K562 (cell line): ENCODE results near the gene TMEM86B. TPM values are rescaled to one million over a fixed set of nuclear protein-coding genes. Genes with fewer than 3 reads are reported as not detected.
A peak's percentile ranks its signal among the peaks of the same experiment; 100 is the strongest.

ENCODE experiments used
- ATAC-seq: fragments of 200-7000 bp; cut with Tn5 transposase; 3 replicates; pipeline ENCODE4 v1.9.1; 2020; ENCODE audit warnings: moderate library complexity
- BruUV-seq: library from RNA; stranded (reverse); fragments of 400-500 nt; replicated peaks from 2 replicates; lab custom pipeline; 2021; lab: Mats Ljungman, UMichigan
- CTCF ChIA-PET: fragments of 300-600 bp; formaldehyde crosslinking; extraction: SDS; loops from one replicate; lab custom pipeline; 2021; ENCODE audit warnings: low intra/inter-chr PET ratio; lab: Yijun Ruan, JAX
- POLR2A ChIA-PET: fragments of 300-600, 350-650 bp; sonication (Branson Sonifier 250); formaldehyde crosslinking; extraction: SDS; loops from one replicate; lab custom pipeline; 2021; ENCODE audit warnings: antibody characterized with exemption, inconsistent platforms; lab: Yijun Ruan, JAX
- DNase-seq, 4 experiments: peaks; one replicate each; pipeline versions ENCODE4 v3.0.0 to v3.0.0-alpha.2; 2011 to 2018; ENCODE audit warnings: low spot score in 3 of 4, mixed read lengths in 3 of 4; ENCODE audit errors: extremely low read depth in 1 of 4
- FAIRE-seq: peaks from 2 replicates; lab custom pipeline; 2011; peaks lifted over from hg19 to GRCh38; lab: Jason Lieb, UNC
- H2AFZ ChIP-seq: 2 replicates; pipeline ENCODE4 v1.6.0; 2011; ENCODE audit warnings: low read depth, low read length, control low read depth, inconsistent platforms
- H3K27ac ChIP-seq: fragments of 200-600 bp; 3 replicates; pipeline ENCODE4 v1.8.0; 2011; ENCODE audit warnings: low read depth, mild to moderate bottlenecking, control low read depth, inconsistent platforms, low read length, moderate library complexity, mixed read lengths; ENCODE audit errors: extremely low read depth
- H3K27me3 ChIP-seq, 2 experiments: fragments of 300-600 bp in 1 of 2; 2 replicates in 1 of 2; 3 replicates in 1 of 2; pipeline versions ENCODE4 v1.6.0 to v1.8.0; 2011; ENCODE audit warnings: inconsistent platforms in 2 of 2, low read length in 2 of 2, mild to moderate bottlenecking in 1 of 2, mixed read lengths in 1 of 2, moderate library complexity in 1 of 2; ENCODE audit not compliant: control insufficient read depth in 2 of 2, insufficient read depth in 2 of 2
- H3K36me3 ChIP-seq: fragments of 300-600 bp; 3 replicates; pipeline ENCODE4 v1.8.0; 2011; ENCODE audit warnings: mild to moderate bottlenecking, low read length, inconsistent platforms; ENCODE audit not compliant: control insufficient read depth, insufficient read depth
- H3K4me1 ChIP-seq, 2 experiments: fragments of 200-600 bp in 1 of 2; replicated peaks in 1 of 2; 2 replicates in 1 of 2; 3 replicates in 1 of 2; pipeline versions ENCODE4 v1.5.1 to v1.8.0; 2011; ENCODE audit warnings: inconsistent platforms in 2 of 2, low read length in 2 of 2, mild to moderate bottlenecking in 1 of 2, mixed read lengths in 1 of 2, moderate library complexity in 1 of 2; ENCODE audit not compliant: control insufficient read depth in 2 of 2, insufficient read depth in 2 of 2
- H3K4me2 ChIP-seq: 2 replicates; pipeline ENCODE4 v1.6.1; 2011; ENCODE audit warnings: low read length, control low read depth, inconsistent platforms, mixed read lengths; ENCODE audit not compliant: insufficient read depth
- H3K4me3 ChIP-seq: fragments of 200-600 bp; sonication (generic), shearing (Covaris generic); 2 replicates; pipeline ENCODE4 v1.5.1; 2016; ENCODE audit warnings: control low read depth, inconsistent platforms
- H3K79me2 ChIP-seq: fragments of 200-600 bp; 3 replicates; pipeline ENCODE4 v1.8.0; 2011; ENCODE audit warnings: low read length, inconsistent platforms; ENCODE audit not compliant: control insufficient read depth, insufficient read depth
- H3K9ac ChIP-seq, 2 experiments: 2 replicates each; pipeline versions ENCODE4 v1.6.0 to v1.6.1; 2011; ENCODE audit warnings: low read depth in 2 of 2, low read length in 2 of 2, control low read depth in 1 of 2, inconsistent platforms in 1 of 2, mild to moderate bottlenecking in 1 of 2, mixed read lengths in 1 of 2; ENCODE audit not compliant: insufficient read depth in 1 of 2
- H3K9me1 ChIP-seq: one replicate; pipeline ENCODE4 v1.6.0; 2011; ENCODE audit warnings: inconsistent platforms, mild to moderate bottlenecking, low read length, moderate library complexity; ENCODE audit not compliant: control insufficient read depth, insufficient read depth
- H3K9me3 ChIP-seq: replicated peaks from 2 replicates; pipeline ENCODE4 v1.5.1; 2011; ENCODE audit warnings: low read depth, low read length, inconsistent platforms; ENCODE audit not compliant: control insufficient read depth, insufficient read depth
- H4K20me1 ChIP-seq: replicated peaks from 2 replicates; pipeline ENCODE4 v1.6.1; 2011; ENCODE audit warnings: low read length, inconsistent platforms, mixed read lengths; ENCODE audit not compliant: control insufficient read depth, insufficient read depth
- GTF3C2 ChIP-seq: IDR thresholded peaks from 3 replicates; pipeline ENCODE4 v1.6.1; 2011; ENCODE audit warnings: borderline replicate concordance, mild to moderate bottlenecking, moderate library complexity; ENCODE audit not compliant: insufficient read length; ENCODE audit errors: extremely low read depth
- JUND ChIP-seq, 2 experiments: IDR thresholded peaks; 2 replicates in 1 of 2; 3 replicates in 1 of 2; pipeline ENCODE4 v1.6.1; 2011; ENCODE audit warnings: borderline replicate concordance in 2 of 2, low read depth in 2 of 2, low read length in 2 of 2, improper control_type of control experiment in 1 of 2, missing biosample characterization in 1 of 2, missing genetic modification characterization in 1 of 2, missing genetic modification reagents in 1 of 2
- KAT8 ChIP-seq: fragments of 450-650 bp; IDR thresholded peaks from 2 replicates; pipeline ENCODE4 v1.6.1; 2016; ENCODE audit warnings: low read depth, mild to moderate bottlenecking
- KDM4B ChIP-seq, 2 experiments: fragments of 450-650 bp in 1 of 2; sonication (generic) in 1 of 2; IDR thresholded peaks; 2 replicates each; pipeline ENCODE4 v1.6.1; 2016 to 2017; ENCODE audit warnings: borderline replicate concordance in 2 of 2, antibody characterized with exemption in 1 of 2, low read depth in 1 of 2, mild to moderate bottlenecking in 1 of 2
- ZNF354B ChIP-seq: fragments of 250-450 bp; sonication (Bioruptor Pico); IDR thresholded peaks from 2 replicates; pipeline ENCODE4 v1.4.0; 2020
- WGBS: fragments of 100-300 bp; shearing (Covaris generic); methylation state at CpG from one replicate; pipeline ENCODE4 v1.1.6; 2016; ENCODE audit warnings: low coverage, mixed read lengths; ENCODE audit not compliant: insufficient coverage; ENCODE audit errors: missing lambda C conversion rate; 5-methylcytosine and 5-hydroxymethylcytosine counted together
- in situ Hi-C: fragments of 300-500 bp; cut with MboI; formaldehyde crosslinking; loops from 4 replicates; pipeline ENCODE4 v1.15.0; 2018; ENCODE audit warnings: inconsistent platforms, mixed read lengths
- intact Hi-C: fragments of 100-400 bp; cut with micrococcal nuclease; formaldehyde crosslinking; loops from 2 replicates; pipeline ENCODE4 v1.14.2; 2022
- polyA plus RNA-seq, 8 experiments: library from polyadenylated mRNA; depleted of rRNA in 4 of 8; stranded (reverse) in 5 of 8; unstranded in 3 of 8; fragments of >200 nt; fragmentation: Nextera tagmentation in 2 of 8; fragmentation: Illumina TruSeq in 1 of 8; extraction: Ambion mirVana in 2 of 8; extraction: Trizol in 1 of 8; gene quantifications; 2 replicates each; pipeline versions ENCODE4 v1.2.1 to v1.2.3, GENCODE V29; 2011 to 2014; ENCODE audit warnings: inconsistent platforms in 1 of 8, missing spikeins in 1 of 8
- total RNA-seq, 7 experiments: library from RNA; depleted of rRNA in 6 of 7; stranded (reverse); fragments of >200 nt in 6 of 7; fragmentation: Illumina TruSeq in 2 of 7; extraction: Trizol in 2 of 7; gene quantifications; 2 replicates each; pipeline versions ENCODE4 v1.2.1 to v1.2.3, GENCODE V29; 2011 to 2021; ENCODE audit warnings: low replicate concordance in 1 of 7
- TF ChIP-seq, protein P1 (sequence below): sonication (generic); formaldehyde crosslinking; IDR thresholded peaks from 2 replicates; pipeline ENCODE4 v1.8.0; 2022; ENCODE audit warnings: mild to moderate bottlenecking, missing genetic modification reagents, borderline replicate concordance
- TF ChIP-seq, protein P2 (sequence below), 2 experiments: fragments of 200-800 bp in 1 of 2; sonication (Bioruptor generic) in 1 of 2; sonication (generic) in 1 of 2; formaldehyde crosslinking in 1 of 2; IDR thresholded peaks in 1 of 2; conservative IDR thresholded peaks in 1 of 2; 2 replicates each; pipeline versions ENCODE4 v1.5.0 to v1.6.1; 2016 to 2020; ENCODE audit warnings: missing compliant biosample characterization in 1 of 2, missing genetic modification characterization in 1 of 2, missing genetic modification reagents in 1 of 2

TMEM86B gene
- total and polyA plus RNA-seq, 9 of the 15 experiments (the other 6 are each of a cell fraction or from before 2014, with no cell fraction given), result 0.28 to 7.9 (median 2.1) TPM

DNA sequence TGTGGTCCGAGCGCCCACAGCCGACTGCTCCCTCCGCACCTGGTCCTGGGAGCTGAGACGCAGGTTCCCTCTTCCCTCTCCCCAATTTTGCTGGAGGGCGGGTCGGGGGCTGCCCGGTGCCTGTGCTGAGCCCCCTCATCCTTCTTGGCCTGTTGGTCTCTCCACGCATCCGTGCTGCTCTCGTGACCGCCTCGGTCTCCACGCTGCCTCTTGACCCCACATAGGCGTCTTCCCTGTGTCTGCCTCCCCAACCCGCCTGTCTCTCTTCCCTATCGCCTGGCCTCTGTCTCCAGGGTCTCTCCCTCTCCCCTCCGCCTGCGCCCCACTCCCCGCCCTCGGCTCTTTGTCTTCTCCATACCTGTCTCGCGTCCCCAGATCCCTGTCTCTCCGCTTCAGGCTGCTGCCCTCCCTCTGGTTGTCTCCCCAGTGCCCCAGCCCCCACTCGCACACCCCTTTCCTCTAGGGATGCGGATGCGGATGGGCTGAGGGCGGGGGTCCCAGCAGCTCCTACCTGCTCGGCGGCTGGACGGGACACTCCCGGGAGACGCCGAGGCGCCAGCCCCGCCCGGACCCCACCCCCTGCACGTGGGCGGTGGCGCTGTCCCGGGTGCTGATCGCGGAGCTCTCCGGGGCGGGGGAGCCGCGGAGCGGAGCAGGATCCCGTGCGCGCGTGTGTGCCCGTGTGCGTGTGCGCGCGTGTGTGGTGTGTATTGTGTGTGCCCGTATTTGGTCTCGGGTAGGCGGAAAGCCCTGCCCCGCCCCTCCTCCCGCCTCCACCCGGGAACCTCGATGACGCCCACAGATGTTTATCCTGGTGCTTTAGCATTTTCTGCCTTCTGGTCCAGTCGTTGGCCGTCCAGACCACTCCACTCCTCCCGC lies 48.7 kb downstream of the TMEM86B start, which contains the start of gene SYT5 (continued):
- TF ChIP-seq, protein P1, sequence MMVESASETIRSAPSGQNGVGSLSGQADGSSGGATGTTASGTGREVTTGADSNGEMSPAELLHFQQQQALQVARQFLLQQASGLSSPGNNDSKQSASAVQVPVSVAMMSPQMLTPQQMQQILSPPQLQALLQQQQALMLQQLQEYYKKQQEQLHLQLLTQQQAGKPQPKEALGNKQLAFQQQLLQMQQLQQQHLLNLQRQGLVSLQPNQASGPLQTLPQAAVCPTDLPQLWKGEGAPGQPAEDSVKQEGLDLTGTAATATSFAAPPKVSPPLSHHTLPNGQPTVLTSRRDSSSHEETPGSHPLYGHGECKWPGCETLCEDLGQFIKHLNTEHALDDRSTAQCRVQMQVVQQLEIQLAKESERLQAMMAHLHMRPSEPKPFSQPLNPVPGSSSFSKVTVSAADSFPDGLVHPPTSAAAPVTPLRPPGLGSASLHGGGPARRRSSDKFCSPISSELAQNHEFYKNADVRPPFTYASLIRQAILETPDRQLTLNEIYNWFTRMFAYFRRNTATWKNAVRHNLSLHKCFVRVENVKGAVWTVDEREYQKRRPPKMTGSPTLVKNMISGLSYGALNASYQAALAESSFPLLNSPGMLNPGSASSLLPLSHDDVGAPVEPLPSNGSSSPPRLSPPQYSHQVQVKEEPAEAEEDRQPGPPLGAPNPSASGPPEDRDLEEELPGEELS (CRISPR knock-in tag), result peak; percentile 93

DNA sequence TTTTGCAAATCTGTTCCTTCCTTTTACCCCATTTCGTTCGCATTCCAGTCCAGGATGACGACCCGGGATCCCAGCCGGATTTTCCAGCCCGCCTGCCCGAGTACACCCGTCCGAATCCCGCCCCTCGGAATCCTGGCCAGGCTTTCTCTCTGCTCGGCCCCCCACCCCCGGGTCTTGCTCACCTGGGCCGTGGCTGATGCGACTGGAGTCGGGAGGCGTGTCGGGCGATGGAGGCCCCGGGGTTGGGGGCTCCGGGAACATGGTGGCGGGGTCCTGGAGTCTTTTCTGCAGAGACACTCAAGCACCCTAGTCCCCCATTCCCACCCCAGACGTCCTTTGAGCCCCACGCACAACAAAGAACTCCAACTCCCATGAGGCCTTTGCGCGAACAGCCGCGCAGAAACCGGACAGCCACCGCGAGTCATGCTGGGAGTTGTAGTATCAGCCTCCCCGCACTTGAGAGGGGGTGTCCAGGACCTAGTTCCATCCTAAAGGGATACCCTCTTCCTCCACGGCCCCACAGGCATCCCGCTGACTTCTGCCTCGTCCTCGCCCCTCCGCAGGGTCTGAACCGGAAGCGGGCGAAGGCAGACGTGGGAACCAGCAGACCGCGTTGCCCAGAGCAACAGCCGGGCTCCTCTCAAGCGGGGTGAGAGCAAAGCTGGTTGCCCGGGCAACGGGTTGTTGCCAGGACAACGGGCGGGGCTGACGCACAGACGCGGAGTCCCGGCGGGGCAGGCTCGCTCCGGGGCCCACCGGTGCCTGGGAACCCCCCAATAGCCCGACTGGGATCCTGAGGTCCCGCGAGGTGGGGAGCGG lies 49.6 kb downstream of the TMEM86B start:
- in situ Hi-C loops, result no loop called here
- CTCF ChIA-PET, result no interaction called here
- no peak for TF ChIP-seq GTF3C2
- TF ChIP-seq, protein P2, sequence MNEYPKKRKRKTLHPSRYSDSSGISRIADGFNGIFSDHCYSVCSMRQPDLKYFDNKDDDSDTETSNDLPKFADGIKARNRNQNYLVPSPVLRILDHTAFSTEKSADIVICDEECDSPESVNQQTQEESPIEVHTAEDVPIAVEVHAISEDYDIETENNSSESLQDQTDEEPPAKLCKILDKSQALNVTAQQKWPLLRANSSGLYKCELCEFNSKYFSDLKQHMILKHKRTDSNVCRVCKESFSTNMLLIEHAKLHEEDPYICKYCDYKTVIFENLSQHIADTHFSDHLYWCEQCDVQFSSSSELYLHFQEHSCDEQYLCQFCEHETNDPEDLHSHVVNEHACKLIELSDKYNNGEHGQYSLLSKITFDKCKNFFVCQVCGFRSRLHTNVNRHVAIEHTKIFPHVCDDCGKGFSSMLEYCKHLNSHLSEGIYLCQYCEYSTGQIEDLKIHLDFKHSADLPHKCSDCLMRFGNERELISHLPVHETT (CRISPR knock-in tag; conservative IDR thresholded peaks at IDR 0.05 in 1 of 2, IDR thresholded peaks at IDR 0.05 in 1 of 2), result 0 out of 4 replicates have a peak, but pooled peaks of 1 of the 2 experiments have one; percentile 42
- no peak for TF ChIP-seq ZNF354B
- 0 out of 2 replicates have a peak, but pooled peaks have one; percentile 19 for TF ChIP-seq JUND (IDR thresholded peaks at IDR 0.05; ENCODE audit: borderline replicate concordance, low read depth, low read length)
- TF ChIP-seq JUND (tag; IDR thresholded peaks at IDR 0.05; ENCODE audit: borderline replicate concordance, low read depth, low read length), result no peak
- TF ChIP-seq KAT8, result no peak
- TF ChIP-seq KDM4B (IDR thresholded peaks at IDR 0.05; ENCODE audit: borderline replicate concordance in 2 of 2, low read depth in 1 of 2), result no peak

More for the DNA sequence above, 49.6 kb downstream of the TMEM86B start:
- 2% methylated on average over 49 of the region's 61 CpGs for WGBS
- intact Hi-C loops, result loop anchor here (2.0 kb wide), 1 partner anchor 38 kb away; no protein-coding TSS in a partner anchor
- H3K27me3 ChIP-seq, result no peaks in the 10 kb centered on the region
- BruUV-seq, result no TSS peak
- peak overlapping the region; percentile 18 for H2AFZ ChIP-seq
- peak overlapping the region; percentile 76 for H3K4me2 ChIP-seq
- peaks cover 29 to 41% of the 10 kb centered on the region in 2 experiments for H3K4me1 ChIP-seq
- DNase-seq (peak; percentile 81 to 85 (median 84)), ATAC-seq (peak; percentile 65), FAIRE-seq (peak; percentile 90)
- H3K27ac ChIP-seq, result no peak overlapping the region
- no peaks in the 10 kb centered on the region for H3K36me3 ChIP-seq
- POLR2A ChIA-PET, result interaction anchor here (0.6 to 0.8 kb wide), 2 partner anchors 31 to 189 kb away, joined by 3 read pairs; partner anchors contain the start of gene PTPRH
- no peaks in the 10 kb centered on the region for H3K9me1 ChIP-seq
- peaks cover 15% of the 10 kb centered on the region for H4K20me1 ChIP-seq
- no peaks in the 10 kb centered on the region; the same call in 2 of the 3 replicates for H3K79me2 ChIP-seq
- H3K9ac ChIP-seq, result peak overlapping the region in 1 of 2 experiments; percentile 63; a peak in 2 of 4 replicates
- H3K9me3 ChIP-seq, result no peaks in the 10 kb centered on the region
- H3K4me3 ChIP-seq, result peak overlapping the region; percentile 35
